GM18870 (cell line): ENCODE measurements around the gene PPP1CA.

Experiments used
- ATAC-seq: cut with Tn5 transposase; IDR thresholded peaks from one replicate; pipeline ENCODE4 v1.9.1; 2021; ENCODE audit warnings: moderate library complexity; ENCODE audit not compliant: unreplicated experiment

PPP1CA gene

DNA sequence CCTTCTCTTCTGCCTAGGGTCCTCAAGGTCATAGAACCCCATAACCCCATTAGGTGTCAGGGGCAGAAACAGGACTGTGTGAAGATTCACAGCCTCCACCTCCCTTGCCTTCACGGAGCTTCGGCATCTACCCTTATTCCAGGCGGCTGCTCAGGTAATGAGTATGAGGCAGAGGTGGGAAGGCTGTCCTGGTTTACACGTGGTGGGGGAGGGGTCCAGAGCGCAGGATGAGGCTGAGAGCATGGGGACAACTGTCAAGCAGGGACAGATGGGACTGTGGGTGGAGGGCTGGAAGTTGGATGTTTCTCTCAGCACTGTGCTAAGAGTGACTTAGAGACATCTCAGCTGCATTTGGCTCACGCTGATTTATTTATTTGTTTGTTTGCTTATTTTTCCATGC, 14.1 kb downstream of the PPP1CA start:
- no peak for ATAC-seq

DNA sequence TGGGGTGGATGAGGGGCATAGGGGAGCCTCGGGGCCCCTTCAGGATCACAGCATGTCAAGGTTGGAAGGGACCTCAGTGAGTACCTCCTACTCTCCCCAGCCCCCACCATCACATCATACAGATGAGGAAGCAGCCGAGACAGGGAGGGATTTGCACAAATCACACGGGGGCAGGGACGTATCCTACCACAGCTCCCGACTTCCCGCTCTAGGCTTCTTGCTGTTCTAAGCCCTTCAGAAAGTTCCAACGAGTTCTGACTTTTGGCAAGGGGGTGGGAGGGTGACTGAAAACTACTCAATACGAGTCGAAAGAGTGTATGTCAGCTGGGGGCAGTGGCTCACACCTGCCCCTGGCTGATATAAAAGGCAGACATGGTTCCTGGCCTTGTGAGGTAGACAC, 14.6 kb downstream of the PPP1CA start:
- no peak for ATAC-seq

DNA sequence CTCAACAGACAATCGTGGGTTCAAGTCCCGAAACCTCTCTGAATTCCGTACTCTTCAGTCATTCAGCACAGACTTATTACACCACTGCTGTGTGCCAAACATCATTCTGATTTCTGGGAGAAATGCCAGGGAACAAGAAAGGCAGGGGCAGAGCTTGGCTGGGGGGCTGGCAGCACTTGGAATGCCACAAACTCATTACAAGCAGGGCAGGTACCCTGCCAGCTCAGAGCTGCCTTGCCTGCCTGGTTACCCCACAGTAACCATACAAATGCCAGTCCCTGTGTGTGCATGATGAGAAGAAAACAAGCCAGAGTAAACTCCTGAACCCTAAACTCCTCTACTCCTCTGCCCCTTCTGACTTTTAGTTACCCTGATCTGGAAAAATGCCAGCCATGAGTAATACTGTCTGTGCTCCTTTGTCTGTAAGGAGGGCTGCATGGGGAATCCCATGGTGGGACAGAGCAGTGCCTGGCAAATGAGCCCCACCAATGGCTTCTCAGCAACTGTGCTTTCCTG, 16.7 kb downstream of the PPP1CA start:
- ATAC-seq: no peak

DNA sequence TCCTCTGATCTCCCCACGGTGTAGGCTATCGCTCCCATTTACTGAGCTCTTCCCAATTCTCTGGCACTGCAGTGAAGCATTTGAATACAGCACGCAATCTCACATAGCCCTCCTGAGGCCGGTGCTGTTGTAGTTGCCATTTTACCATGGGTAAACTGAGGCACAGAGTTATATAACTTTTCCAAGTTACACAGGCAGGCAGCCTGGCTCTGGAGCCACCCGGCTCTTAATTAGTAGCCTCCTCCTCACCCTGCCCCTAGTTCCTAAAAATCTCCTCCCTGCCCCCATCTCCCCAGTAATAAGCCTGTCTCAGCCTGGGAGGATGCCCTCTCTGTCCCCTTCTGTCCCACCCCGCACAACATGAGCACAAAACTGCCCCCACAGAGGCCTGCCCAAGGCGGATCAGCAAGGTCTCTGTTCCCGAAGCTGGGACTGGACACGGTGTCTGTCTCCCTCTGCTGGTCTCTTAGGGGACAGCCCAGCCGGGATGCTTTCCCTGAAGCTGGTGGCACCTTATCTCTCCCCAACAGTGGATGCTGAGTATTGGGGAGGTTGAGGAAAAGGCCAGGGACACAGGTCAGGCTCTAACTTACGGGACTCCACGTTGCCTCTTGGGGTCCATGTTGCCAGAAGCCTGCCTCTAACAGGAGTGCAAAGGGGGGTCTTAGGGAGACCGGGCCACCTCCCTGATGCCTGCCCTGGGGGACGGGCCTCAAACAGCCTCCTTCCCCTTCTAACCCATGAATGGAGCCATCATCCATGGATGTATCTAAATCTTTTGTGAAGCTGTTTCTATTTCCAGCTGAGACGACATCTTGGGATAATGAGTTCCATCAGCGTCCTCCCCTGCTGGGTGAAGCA, 19.2 kb downstream of the PPP1CA start:
- ATAC-seq: no peak

DNA sequence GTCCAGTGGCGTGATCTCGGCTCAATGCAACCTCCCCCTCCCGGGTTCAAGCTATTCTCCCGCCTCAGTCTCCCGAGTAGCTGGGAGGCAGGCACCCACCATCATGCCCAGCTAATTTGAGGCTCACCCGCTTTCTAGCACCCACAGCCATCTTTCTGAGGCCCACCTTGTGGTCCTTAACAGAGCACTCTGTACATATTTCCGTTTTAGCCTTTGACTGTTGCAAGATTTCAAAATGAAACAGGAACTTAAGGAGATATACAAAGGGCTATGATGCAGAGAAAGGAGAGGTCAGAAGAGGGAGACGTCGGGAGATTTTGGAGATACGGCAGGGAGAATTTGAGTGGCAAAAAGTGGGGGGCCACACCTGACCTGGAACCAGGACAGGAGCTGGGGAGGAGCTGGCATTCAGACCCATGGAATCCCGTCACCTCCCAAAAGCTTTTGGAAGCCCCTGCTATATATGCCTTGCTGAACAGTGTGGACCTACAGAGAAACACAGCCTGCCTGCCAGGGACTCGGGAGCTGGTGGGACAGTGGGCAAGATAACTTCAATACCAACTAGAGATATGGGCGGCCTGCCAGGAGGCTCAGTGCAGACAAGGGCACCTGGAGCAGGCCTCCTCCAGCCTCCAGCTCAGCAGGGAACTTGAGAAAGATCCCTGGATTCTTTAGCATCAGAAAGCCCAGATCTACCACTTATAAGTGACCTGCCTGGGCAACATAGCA, 20.2 kb downstream of the PPP1CA start:
- no peak for ATAC-seq

DNA sequence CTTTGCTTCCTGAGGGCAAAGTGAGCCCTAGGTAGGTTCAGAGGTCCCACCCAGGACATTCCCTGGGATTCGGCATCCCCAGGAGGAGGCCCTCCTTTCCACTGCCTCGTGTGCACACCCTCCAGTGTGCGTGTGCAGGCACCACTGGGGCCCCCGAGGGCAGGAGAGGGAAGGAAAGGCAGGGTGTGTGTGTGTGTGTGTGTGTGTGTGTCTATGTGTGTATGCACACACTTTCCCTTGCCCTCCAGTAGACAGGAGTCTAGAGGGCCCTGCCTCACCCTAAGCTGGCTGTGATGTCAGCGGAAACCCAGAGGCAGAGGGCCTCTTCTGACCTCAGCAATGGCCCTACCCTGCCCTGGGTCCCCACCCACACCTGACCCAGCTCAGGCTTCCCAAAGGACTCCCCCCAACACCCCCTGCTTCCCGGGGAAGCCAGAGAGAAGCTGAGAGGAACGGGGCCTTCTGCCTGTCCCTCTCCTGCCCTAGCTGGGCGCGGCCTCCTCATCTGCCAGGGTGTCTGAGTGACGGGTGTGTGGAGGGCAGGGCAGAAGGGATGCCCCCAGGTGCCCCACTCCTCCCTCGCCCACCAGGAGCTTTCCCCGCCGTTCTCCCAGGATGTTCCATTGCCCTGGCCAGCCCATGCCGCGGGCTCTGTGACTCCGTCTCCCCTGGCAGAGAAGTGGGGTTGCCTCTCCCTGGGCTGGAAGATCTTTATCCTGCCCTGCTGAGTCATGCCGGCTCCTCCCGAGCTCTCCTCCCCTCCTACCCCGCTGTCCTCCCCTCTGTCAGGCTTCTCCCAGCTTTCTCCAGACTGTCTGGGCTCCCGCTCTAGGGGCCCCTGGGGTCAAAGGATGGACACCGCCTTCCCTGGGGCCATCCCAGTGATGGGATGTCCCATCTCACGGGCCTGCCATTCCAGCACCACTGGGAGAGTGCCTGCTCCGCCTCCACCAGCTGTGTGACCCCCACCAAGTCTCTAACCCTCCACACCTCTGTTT, 22.3 kb downstream of the PPP1CA start:
- ATAC-seq: no peak

DNA sequence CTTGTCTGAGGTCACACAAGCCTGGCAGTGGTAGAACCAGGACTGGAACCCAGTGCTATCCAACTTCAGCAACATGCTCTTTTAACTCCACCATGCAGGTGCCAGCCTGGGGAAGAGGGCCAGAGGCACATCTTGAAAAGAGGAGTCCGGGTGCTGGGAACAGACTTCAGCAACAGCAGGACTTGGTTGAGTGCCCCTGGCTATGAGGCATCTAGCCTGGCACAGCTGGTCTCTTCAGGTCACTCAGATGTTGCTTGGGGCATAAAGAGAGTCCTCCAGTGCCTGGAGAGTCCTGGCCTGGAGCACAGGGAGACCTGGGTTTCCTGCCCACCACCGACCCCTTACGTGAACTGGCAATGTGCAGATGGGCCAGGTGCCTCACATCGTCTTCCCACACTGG, 23.1 kb downstream of the PPP1CA start:
- no peak for ATAC-seq

DNA sequence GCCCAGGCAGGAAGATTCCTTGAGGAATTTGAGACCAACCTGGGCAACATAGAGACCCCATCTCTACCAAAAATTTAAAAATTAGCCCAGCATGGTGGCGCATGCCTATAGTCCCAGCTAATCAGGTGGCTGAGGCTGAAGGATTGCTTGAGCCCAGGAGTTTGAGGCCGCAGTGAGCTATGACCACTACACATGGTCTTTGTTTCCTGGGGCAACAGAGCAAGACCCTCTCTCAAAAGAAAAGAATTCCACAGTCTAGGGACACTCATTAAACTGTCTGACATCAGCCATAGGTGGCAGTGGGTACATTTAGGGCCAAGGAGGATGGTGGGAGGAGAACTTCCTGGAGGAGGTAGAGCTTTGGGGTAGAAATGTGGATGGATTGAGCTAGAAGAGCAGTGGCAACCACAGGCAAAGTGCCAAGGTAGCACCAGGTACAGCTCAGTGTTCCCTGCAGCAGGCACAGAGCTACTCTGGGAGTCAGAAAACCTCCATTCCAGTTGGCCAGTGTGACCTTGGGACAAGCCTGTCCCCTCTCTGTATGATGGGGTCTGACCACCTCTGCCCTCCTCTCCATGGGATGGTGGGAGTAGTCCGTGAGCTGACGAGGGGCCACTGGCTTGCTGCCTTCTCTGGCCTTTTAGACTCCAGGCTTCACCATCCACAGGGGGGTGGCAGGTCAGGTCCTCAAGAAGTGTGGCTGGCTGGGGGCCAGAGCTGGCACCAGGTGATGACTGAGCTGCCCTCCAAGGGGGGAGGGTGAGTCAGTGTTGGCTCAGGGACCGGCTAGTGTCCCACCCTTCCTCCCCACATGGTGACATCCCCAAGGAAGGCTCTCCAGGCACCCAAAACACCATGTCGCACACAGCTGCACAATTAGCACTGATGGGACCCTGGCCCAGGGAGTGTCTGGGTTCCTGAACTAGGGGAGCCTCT, 24.5 kb downstream of the PPP1CA start:
- no peak for ATAC-seq

DNA sequence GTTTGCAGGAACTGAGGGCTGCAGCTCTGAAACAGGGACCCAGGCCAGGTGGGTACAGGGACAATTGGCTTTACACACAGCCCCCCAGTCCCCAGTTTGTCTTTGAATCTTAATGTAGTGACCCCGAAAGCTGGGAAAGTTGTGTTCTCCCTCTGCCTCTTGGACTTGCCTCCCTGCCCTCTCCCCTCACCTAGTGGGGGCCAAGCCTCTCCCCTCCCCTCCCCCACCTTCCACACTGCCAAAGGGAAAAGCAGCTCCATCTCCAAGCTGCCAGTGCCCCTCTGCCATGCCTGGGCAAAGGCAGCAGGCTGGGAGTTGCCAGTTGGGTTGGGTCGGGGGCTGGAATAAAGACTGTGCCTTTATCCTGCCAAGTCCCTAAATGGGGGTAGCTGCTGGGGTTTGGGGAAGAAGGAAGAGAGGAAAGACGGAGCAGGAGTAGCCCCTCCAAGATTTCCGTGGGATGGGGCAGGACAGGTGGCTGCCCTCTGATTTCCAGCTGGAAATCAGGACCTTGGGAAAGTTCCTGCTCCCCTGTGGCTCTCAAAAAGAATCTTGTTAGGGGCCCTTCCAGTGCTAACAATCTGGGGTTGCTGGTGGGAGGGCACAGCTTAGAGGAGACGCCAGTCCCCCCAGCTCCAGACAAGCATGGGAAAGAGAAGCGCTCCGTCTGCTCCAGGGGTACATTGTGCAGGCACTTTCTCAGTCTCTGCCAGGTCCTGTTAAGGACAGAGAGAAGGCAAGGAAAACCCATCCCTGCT, 25.4 kb downstream of the PPP1CA start:
- ATAC-seq: no peak

DNA sequence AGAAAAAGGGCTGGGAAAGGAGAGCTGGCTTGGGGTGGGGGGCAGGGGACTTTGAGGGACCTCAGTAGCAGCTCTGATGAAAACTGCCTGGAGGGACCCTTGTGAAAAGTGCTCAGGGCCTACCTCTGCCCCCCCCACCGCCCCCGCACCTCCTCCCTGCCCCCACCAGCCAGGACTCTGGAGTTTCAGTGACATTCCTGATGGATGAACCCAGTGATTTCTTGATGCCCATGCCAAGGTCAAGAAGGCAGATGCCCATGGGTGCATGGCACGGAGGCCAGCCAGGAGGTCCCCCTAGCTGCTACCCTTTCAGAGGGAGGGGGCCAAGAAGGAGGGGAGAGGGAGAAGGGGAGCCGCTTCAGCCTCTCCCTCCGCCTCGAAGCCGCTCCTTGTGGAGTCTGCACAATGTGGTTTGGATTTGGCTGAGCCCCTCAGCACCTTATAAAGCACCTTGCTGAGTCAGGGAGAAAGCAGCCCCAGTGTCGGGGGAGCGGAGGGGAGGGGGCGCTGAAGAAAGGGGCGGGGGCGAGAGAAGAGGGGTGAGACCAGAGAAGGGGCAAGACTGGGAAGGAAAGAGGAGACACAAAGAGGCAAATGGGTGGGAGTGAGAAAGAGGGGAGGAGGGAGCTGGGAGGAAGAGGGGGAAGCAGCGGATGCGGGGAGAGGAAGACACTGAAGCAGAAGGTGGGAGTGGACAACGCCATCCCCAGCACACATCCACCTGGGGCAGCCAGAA, 26.2 kb downstream of the PPP1CA start:
- ATAC-seq: no peak

DNA sequence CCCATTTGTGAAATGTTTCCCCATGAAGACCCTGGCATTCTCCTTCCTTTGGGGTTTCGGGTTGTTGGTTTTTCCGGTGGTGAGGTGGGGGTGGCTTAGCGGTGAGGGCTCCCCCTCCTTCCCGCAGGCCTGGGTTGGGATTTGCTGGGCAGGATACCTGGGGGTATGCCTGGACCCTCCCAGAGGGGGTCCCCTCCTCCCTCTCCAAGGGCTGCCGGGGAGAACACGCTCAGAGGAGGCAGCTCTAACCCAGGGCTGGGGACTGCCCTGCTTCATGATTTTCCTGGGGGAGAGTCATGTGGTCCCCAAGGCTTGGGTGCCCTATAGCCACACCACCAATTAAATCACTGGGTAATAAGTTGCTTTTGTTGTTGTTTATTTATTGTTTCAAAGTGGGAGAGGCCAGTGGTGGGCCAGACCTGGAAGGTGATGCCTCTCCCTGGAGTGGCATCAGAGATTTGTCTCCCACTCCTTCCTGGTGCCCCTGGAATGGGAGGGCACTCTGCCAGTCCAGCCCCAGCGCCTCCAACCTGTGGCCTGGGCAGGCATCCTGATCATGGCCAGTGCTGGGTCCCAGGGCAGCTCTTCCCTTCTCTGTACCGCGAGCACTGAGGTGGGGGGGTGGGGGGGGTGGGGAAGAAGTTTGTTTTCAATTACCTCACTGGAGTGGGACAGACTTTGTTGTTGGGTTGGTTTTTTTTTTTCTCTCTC, 26.9 kb downstream of the PPP1CA start:
- ATAC-seq: no peak

DNA sequence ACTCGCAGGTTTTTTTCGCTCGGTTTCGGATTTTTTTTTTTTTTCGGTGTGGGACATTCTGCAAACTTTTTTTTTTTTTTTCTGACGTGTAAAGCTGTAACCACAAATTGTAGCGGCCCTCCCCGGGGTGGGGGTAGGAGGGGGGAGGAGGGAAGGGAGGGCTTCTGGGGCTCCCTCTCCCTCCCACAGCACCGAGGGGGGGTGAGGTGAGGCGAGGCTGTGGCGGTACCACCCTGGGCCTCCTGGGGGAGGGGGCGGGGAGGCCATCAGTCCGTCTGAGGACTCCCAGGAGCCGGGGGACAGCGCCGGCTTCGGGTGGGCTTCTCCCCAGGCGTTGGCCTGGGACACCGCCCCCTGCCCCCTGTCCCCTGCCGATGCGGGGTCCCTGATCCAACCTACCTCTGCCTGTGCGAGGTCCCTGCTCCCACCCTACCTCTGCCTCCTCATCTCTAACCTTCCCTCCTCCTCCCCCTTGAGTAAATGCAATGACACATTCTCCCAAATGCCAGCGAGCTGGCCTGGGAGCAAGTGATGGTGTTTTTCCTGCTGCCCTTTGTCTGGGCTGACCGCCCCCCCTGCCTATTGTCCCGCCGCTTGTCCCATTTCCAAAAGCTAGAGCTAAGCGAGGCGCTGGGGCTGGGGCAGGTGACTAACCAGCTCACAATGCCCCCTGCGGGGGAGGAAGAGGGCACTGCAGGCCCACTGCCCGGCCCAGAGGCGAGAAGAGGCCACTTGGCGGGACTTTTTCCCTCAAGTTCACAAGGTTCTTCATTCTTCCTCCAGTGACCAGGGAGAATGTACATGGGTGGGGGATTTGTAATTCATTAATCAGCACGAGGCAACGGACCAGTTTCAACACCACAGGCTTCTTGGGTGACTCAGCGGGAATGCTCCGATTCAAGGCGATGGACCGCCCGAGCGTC, 27.7 kb downstream of the PPP1CA start:
- ATAC-seq: no peak

DNA sequence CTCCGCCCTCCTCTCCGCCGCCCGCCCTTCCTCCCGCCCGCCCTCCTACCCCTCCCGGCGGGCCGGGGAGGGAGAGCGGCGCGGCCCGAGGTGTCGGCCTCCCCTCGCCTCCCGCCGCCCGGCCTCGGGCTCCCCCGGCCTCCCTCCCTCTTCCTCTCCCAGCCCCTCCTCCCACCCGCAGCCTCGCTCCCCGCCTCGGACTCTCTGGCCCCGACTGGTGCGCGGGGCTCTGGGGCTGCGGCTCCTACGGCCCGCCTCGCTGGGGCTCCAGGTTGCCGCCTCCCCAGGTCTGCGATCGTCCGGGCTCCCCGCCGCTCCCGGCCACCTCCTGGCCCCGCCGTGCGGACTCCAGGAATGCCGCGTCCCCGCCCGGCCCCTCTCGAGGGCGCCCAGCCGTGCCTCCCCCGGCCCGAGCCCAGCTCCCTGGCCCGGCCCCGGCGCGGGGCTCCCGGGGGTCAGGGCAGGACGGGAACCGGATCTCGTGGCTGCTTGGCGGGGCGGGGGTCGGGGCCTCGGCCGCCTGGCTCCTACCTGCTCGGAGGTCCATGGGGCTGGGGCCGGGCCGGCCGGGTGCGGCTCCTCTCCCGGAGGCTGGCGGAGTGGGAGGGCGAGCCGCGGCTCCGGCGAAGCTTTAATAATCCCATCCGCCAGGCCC, 28.5 kb downstream of the PPP1CA start, which contains the start of gene CLCF1:
Gene CLCF1 (minus strand): TSS at position 606 of the 655 bp plus-strand sequence. CDS start 59 bp downstream, at position 547.
- ATAC-seq: no peak

DNA sequence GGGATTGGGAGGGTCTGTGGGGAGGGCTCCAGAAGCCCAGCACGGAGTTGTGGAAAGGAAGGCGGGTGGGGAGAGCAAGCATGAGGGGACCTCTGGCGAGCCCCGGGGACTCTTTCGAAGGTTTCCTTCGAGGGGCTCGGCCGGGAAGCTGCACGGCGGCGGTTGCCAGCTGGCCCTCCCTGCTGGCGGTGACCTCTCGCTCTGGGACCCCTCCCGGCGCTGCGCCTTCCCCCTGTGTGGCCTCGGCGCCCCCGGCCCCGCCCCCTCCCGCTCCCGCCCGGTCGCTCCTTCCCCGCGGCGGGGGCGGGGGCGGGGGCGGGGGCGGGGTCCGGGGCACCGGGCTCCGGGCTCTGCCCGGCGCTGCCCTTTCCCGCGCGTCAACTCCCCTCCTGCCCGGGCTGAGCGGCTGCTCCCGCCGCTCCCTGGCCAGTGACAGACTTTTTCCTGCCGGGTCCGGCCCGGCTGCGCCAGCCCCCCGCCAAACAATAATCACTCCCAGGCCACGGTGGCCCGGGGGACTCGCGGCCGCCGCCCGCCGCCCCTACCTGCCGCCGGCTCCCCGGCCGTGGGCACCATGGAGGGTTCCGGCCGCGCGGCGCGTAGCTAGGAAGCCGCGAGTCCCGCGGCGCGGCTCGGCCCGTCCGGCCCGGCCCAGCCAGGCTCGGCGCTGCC, 29.2 kb downstream of the PPP1CA start:
- no peak for ATAC-seq

DNA sequence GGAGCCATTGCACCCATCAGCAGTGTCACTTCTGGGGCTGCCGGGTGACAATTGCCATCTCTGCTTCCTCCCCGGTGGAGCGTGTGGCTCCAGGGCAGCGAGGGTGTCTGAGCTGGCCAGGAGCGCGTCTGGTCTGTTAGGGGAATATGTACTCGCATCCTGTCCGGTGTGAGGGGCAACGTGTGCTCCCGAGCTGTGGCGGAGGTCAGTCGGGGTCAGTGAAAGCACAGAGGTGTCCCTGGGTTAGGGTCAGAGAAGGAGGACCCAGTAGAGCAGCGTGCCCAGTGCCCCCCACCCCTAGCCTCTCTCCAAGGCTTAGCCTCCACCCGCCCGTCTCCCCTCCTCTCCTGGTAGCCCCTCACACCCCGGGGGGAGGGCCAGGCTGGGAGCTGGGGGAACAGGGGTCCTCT, 29.7 kb downstream of the PPP1CA start:
- no peak for ATAC-seq
